Hepatocyte (in vitro differentiated cells): ENCODE data around the gene NR6A1. TPM values are rescaled to one million over a fixed set of nuclear protein-coding genes. Genes with fewer than 3 reads are reported as not detected.

ENCODE experiments used
- DNase-seq: peaks from one replicate; pipeline ENCODE4 v3.0.0-alpha.2; 2016; ENCODE audit warnings: low spot score
- H2AFZ ChIP-seq: fragments of 200-600 bp; sonication (generic); 2 replicates; pipeline ENCODE4 v1.6.0; 2016; ENCODE audit warnings: antibody characterized with exemption, mild to moderate bottlenecking
- H3K27ac ChIP-seq: fragments of 200-600 bp; sonication (generic); 2 replicates; pipeline ENCODE4 v1.5.1; 2016; ENCODE audit warnings: mild to moderate bottlenecking
- H3K27me3 ChIP-seq: fragments of 200-600 bp; sonication (generic); 2 replicates; pipeline ENCODE4 v1.6.1; 2016
- H3K36me3 ChIP-seq: fragments of 200-600 bp; sonication (generic); replicated peaks from 2 replicates; pipeline ENCODE4 v1.5.1; 2016; ENCODE audit warnings: low read depth; ENCODE audit not compliant: insufficient read depth
- H3K4me1 ChIP-seq: fragments of 200-600 bp; sonication (generic); 2 replicates; pipeline ENCODE4 v1.5.1; 2016; ENCODE audit warnings: mild to moderate bottlenecking, moderate library complexity; ENCODE audit not compliant: insufficient read depth
- H3K4me2 ChIP-seq: fragments of 200-600 bp; sonication (generic); 2 replicates; pipeline ENCODE4 v1.6.0; 2016
- H3K4me3 ChIP-seq: fragments of 200-600 bp; sonication (generic); 2 replicates; pipeline ENCODE4 v1.5.1; 2016; ENCODE audit warnings: mild to moderate bottlenecking
- H3K79me2 ChIP-seq: fragments of 200-600 bp; sonication (generic); 2 replicates; pipeline ENCODE4 v1.6.0; 2017; ENCODE audit warnings: mild to moderate bottlenecking
- H3K9me2 ChIP-seq: fragments of 200-600 bp; sonication (generic); replicated peaks from 2 replicates; pipeline ENCODE4 v1.6.0; 2017; ENCODE audit warnings: mild to moderate bottlenecking; ENCODE audit not compliant: insufficient read depth
- H3K9me3 ChIP-seq: fragments of 200-600 bp; sonication (generic); 2 replicates; pipeline ENCODE4 v1.5.1; 2016; ENCODE audit warnings: low read depth, mild to moderate bottlenecking
- H4K20me1 ChIP-seq: fragments of 200-600 bp; sonication (generic); 2 replicates; pipeline ENCODE4 v1.6.0; 2016; ENCODE audit warnings: mild to moderate bottlenecking; ENCODE audit not compliant: insufficient read depth, poor library complexity, severe bottlenecking
- CTCF ChIP-seq: fragments of 200-600 bp; sonication (generic); IDR thresholded peaks from 2 replicates; pipeline ENCODE4 v1.5.1; 2016; ENCODE audit warnings: antibody characterized with exemption, mild to moderate bottlenecking; ENCODE audit not compliant: poor library complexity
- EZH2 ChIP-seq: fragments of 200-600 bp; sonication (generic); IDR thresholded peaks from 2 replicates; pipeline ENCODE4 v1.6.1; 2016; ENCODE audit warnings: antibody characterized with exemption, mild to moderate bottlenecking, borderline replicate concordance
- EZH2phosphoT487 ChIP-seq: fragments of 200-600 bp; sonication (generic); IDR thresholded peaks from one replicate; pipeline ENCODE4 v1.6.1; 2018; ENCODE audit warnings: antibody characterized with exemption, mild to moderate bottlenecking, low read depth, moderate library complexity; ENCODE audit not compliant: unreplicated experiment, severe bottlenecking
- WGBS: methylation state at CpG from one replicate; pipeline ENCODE4 v1.1.6; 2016; ENCODE audit warnings: low lambda C conversion rate; ENCODE audit errors: missing lambda C conversion rate; 5-methylcytosine and 5-hydroxymethylcytosine counted together
- polyA plus RNA-seq: library from polyadenylated mRNA; unstranded; fragments of >200 nt; fragmentation: Nextera tagmentation; extraction: Ambion mirVana; gene quantifications from 2 replicates; pipeline ENCODE4 v1.2.1, GENCODE V29; 2016
- total RNA-seq: library from RNA; depleted of rRNA; stranded (reverse); fragments of >200 nt; gene quantifications from 2 replicates; pipeline ENCODE4 v1.2.3, GENCODE V29; 2014

Gene NR6A1
- total and polyA plus RNA-seq, 2 experiments from 2014 or later = 1.2 to 4.0 TPM

GRCh38 chr9:124749284-124749683 lies 21.8 kb downstream of the NR6A1 start:
- Histone ChIP-seq H3K4me3 (no peak overlapping the region), H3K9me3 (no peaks in the 10 kb centered on the region), H3K9me2 (no peaks in the 10 kb centered on the region), H4K20me1 (no peaks in the 10 kb centered on the region), H3K36me3 (no peaks in the 10 kb centered on the region), H3K79me2 (peaks cover 60% of the 10 kb centered on the region), H2AFZ (no peak overlapping the region), H3K4me1 (no peaks in the 10 kb centered on the region), H3K27ac (no peak overlapping the region), H3K4me2 (no peak overlapping the region), H3K27me3 (no peaks in the 10 kb centered on the region)
- WGBS = 95% methylated on average over 3 of the region's 3 CpGs
- no peak for DNase-seq
- TF ChIP-seq CTCF (no peak), EZH2 (no peak), EZH2phosphoT487 (no peak)

- no peak for DNase-seq
- no peaks in the 10 kb centered on the region for H3K27me3 ChIP-seq
- H3K4me3 ChIP-seq = no peak overlapping the region
- peaks cover 3% of the 10 kb centered on the region for H3K4me1 ChIP-seq
- TF ChIP-seq CTCF (no peak), EZH2phosphoT487 (no peak), EZH2 (no peak)
- no peak overlapping the region for H3K4me2 ChIP-seq
- WGBS = 81% methylated on average over 4 of the region's 4 CpGs
- peaks cover 51% of the 10 kb centered on the region for H3K79me2 ChIP-seq
- no peak overlapping the region for H2AFZ ChIP-seq
- H3K9me2 ChIP-seq = no peaks in the 10 kb centered on the region
- H4K20me1 ChIP-seq = no peaks in the 10 kb centered on the region
- no peaks in the 10 kb centered on the region for H3K9me3 ChIP-seq
- H3K36me3 ChIP-seq = no peaks in the 10 kb centered on the region
- no peak overlapping the region for H3K27ac ChIP-seq
These were observed 24.0 kb downstream of the NR6A1 start for GRCh38 chr9:124747065-124747464.

- Histone ChIP-seq H3K9me3 (no peaks in the 10 kb centered on the region), H3K27ac (peak overlapping the region; percentile 16), H3K4me3 (no peak overlapping the region), H3K4me2 (no peak overlapping the region), H3K9me2 (no peaks in the 10 kb centered on the region), H3K79me2 (peaks cover 44% of the 10 kb centered on the region), H3K27me3 (no peaks in the 10 kb centered on the region), H3K4me1 (peaks cover 3% of the 10 kb centered on the region), H4K20me1 (no peaks in the 10 kb centered on the region), H2AFZ (no peak overlapping the region), H3K36me3 (no peaks in the 10 kb centered on the region)
- no peak for TF ChIP-seq EZH2phosphoT487
- peak; percentile 18 for DNase-seq
- 71% methylated on average over 5 of the region's 5 CpGs for WGBS
These were observed 27.3 kb downstream of the NR6A1 start for GRCh38 chr9:124743686-124744348.

GRCh38 chr9:124742940-124743339 lies 28.2 kb downstream of the NR6A1 start:
- TF ChIP-seq CTCF (no peak), EZH2phosphoT487 (no peak), EZH2 (no peak)
- Histone ChIP-seq H3K36me3 (no peaks in the 10 kb centered on the region), H3K4me3 (no peak overlapping the region), H3K27me3 (no peaks in the 10 kb centered on the region), H2AFZ (no peak overlapping the region), H3K9me3 (no peaks in the 10 kb centered on the region), H4K20me1 (no peaks in the 10 kb centered on the region), H3K4me2 (no peak overlapping the region), H3K4me1 (peaks cover 3% of the 10 kb centered on the region), H3K9me2 (no peaks in the 10 kb centered on the region), H3K27ac (no peak overlapping the region), H3K79me2 (peaks cover 43% of the 10 kb centered on the region)
- DNase-seq = no peak
